Measurements from ENCODE around the gene ALOX5AP.

The ALOX5AP gene

DNA sequence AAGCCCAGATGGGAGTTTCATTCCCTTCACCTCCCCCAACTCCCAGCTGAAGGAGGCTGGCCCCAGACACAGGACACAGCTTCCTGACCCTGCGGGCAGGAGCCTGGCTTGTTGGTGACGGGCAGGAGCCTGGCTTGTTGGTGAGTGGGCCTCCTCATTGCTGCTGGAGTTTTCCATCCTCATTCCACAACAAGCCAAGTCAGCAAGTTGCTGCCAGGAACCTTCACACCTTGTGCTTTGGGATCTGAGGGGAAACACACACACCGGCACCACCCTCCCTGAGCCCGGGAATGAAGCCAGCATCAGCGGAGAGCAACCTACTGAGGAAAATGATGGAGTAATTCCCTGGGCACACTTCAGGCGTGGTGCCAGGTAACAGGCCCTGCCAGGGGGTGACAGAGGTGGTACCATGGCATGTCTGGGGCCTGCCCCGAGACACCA, 74.9 kb downstream of the ALOX5AP start:
- H3K27me3 ChIP-seq (ENCODE audit: insufficient read depth, low read length, poor library complexity) = no peaks in the 10 kb centered on the region
- ATAC-seq (ENCODE audit: insufficient read depth, low read depth) (no peak), DNase-seq (no peak)
- no peaks in the 10 kb centered on the region for H3K4me1 ChIP-seq (ENCODE audit: insufficient read depth, low read length)
- H3K9ac ChIP-seq (ENCODE audit: low read depth, low read length) = no peak overlapping the region
- TF ChIP-seq, protein P1, sequence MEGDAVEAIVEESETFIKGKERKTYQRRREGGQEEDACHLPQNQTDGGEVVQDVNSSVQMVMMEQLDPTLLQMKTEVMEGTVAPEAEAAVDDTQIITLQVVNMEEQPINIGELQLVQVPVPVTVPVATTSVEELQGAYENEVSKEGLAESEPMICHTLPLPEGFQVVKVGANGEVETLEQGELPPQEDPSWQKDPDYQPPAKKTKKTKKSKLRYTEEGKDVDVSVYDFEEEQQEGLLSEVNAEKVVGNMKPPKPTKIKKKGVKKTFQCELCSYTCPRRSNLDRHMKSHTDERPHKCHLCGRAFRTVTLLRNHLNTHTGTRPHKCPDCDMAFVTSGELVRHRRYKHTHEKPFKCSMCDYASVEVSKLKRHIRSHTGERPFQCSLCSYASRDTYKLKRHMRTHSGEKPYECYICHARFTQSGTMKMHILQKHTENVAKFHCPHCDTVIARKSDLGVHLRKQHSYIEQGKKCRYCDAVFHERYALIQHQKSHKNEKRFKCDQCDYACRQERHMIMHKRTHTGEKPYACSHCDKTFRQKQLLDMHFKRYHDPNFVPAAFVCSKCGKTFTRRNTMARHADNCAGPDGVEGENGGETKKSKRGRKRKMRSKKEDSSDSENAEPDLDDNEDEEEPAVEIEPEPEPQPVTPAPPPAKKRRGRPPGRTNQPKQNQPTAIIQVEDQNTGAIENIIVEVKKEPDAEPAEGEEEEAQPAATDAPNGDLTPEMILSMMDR (IDR thresholded peaks at IDR 0.05; ENCODE audit: borderline replicate concordance, extremely low read depth, low read length, poor library complexity, severe bottlenecking) = no peak
- no peak for TF ChIP-seq EZH2 (IDR thresholded peaks at IDR 0.05; ENCODE audit: borderline replicate concordance, low read depth, low read length, severe bottlenecking)
- H3K9me3 ChIP-seq (ENCODE audit: insufficient read depth, low read length, severe bottlenecking) = no peaks in the 10 kb centered on the region
- no peaks in the 10 kb centered on the region for H3K36me3 ChIP-seq (ENCODE audit: insufficient read depth, low read length)
- H2AFZ ChIP-seq (ENCODE audit: low read depth, low read length) = no peak overlapping the region
- H3K79me2 ChIP-seq (ENCODE audit: insufficient read depth, low read length) = no peaks in the 10 kb centered on the region
- H4K20me1 ChIP-seq (ENCODE audit: insufficient read depth, low read length) = no peaks in the 10 kb centered on the region
- no peak overlapping the region for H3K4me2 ChIP-seq (ENCODE audit: insufficient read depth, low read length)
- H3K4me3 ChIP-seq (ENCODE audit: low read depth in 1 of 2, low read length in 2 of 2) = no peak overlapping the region
- no peak overlapping the region for H3K27ac ChIP-seq (ENCODE audit: low read length)

DNA sequence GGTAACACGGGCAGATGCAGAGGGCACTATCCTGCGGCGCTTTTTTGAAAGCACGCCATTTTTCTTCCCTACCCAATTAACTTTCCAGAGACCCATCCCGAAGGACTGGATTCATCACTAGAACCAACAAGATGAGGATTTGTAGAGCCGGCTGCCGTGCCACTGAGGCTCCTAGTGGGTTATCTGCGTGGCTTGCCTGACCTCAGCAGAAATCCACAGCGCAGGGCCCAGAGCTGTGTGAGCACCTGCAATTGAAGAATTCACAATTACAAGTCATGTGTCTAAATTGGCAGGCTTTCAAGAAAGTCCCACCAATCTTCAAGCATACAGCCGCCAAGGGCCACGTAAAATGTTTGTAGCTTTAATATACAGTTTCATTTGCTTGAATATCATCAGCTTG, 75.5 kb downstream of the ALOX5AP start:
- TF ChIP-seq EZH2 (IDR thresholded peaks at IDR 0.05; ENCODE audit: borderline replicate concordance, low read depth, low read length, severe bottlenecking) = no peak
- TF ChIP-seq, protein P1 (IDR thresholded peaks at IDR 0.05; ENCODE audit: borderline replicate concordance, extremely low read depth, low read length, poor library complexity, severe bottlenecking) = no peak
- H3K36me3 ChIP-seq (ENCODE audit: insufficient read depth, low read length) = no peaks in the 10 kb centered on the region
- no peak overlapping the region for H3K4me2 ChIP-seq (ENCODE audit: insufficient read depth, low read length)
- H3K27me3 ChIP-seq (ENCODE audit: insufficient read depth, low read length, poor library complexity) = no peaks in the 10 kb centered on the region
- no peaks in the 10 kb centered on the region for H4K20me1 ChIP-seq (ENCODE audit: insufficient read depth, low read length)
- no peak overlapping the region for H3K9ac ChIP-seq (ENCODE audit: low read depth, low read length)
- ATAC-seq (ENCODE audit: insufficient read depth, low read depth) (no peak), DNase-seq (no peak)
- no peaks in the 10 kb centered on the region for H3K4me1 ChIP-seq (ENCODE audit: insufficient read depth, low read length)
- no peak overlapping the region for H2AFZ ChIP-seq (ENCODE audit: low read depth, low read length)
- no peaks in the 10 kb centered on the region for H3K9me3 ChIP-seq (ENCODE audit: insufficient read depth, low read length, severe bottlenecking)
- no peak overlapping the region for H3K4me3 ChIP-seq (ENCODE audit: low read depth in 1 of 2, low read length in 2 of 2)
- no peaks in the 10 kb centered on the region for H3K79me2 ChIP-seq (ENCODE audit: insufficient read depth, low read length)
- H3K27ac ChIP-seq (ENCODE audit: low read length) = no peak overlapping the region
